T47D (cell line): ENCODE data around the gene CLNK.

Experiments
- DNase-seq, 2 experiments: peaks; one replicate each; pipeline versions ENCODE4 v3.0.0 to v3.0.0-alpha.2; 2011 to 2012; ENCODE audit warnings: low read depth in 1 of 2, low spot score in 1 of 2
- JUND ChIP-seq: IDR thresholded peaks from 2 replicates; pipeline ENCODE4 v1.6.1; 2012; ENCODE audit warnings: low read depth
- in situ Hi-C: cut with HindIII; loops from 2 replicates; pipeline ENCODE4 v1.10.0; 2016; ENCODE audit warnings: low sequenced_read_pairs, low pct_unique_long_range_greater_than_20kb

Gene CLNK

GRCh38 chr4:10664408-10664807 lies 20.2 kb downstream of the CLNK start:
- in situ Hi-C loops: no loop called here
- DNase-seq: no peak
- no peak for TF ChIP-seq JUND

- in situ Hi-C loops: no loop called here
- no peak for DNase-seq
- no peak for TF ChIP-seq JUND
Observed at GRCh38 chr4:10662937-10663336, 21.6 kb downstream of the CLNK start.

GRCh38 chr4:10661047-10661446 lies 23.5 kb downstream of the CLNK start:
- DNase-seq: no peak
- TF ChIP-seq JUND: no peak
- in situ Hi-C loops: no loop called here

- in situ Hi-C loops: no loop called here
- no peak for TF ChIP-seq JUND
- no peak for DNase-seq
Observed at GRCh38 chr4:10659251-10659650, 25.3 kb downstream of the CLNK start.

- DNase-seq: peak in 1 of 2 experiments; percentile 82
- in situ Hi-C loops: no loop called here
- TF ChIP-seq JUND: no peak
Observed at GRCh38 chr4:10656988-10657387, 27.6 kb downstream of the CLNK start.

- no peak for DNase-seq
- no peak for TF ChIP-seq JUND
- in situ Hi-C loops: no loop called here
Observed at GRCh38 chr4:10656420-10656819, 28.1 kb downstream of the CLNK start.

- in situ Hi-C loops: no loop called here
- no peak for DNase-seq
- no peak for TF ChIP-seq JUND
Observed at GRCh38 chr4:10655968-10656367, 28.6 kb downstream of the CLNK start.

GRCh38 chr4:10648479-10648878 lies 36.1 kb downstream of the CLNK start:
- in situ Hi-C loops: no loop called here
- DNase-seq: no peak
- no peak for TF ChIP-seq JUND

- in situ Hi-C loops: no loop called here
- no peak for TF ChIP-seq JUND
- no peak for DNase-seq
Observed at GRCh38 chr4:10647846-10648245, 36.7 kb downstream of the CLNK start.

- no peak for DNase-seq
- no peak for TF ChIP-seq JUND
- in situ Hi-C loops: no loop called here
Observed at GRCh38 chr4:10643600-10644425, 40.8 kb downstream of the CLNK start.

GRCh38 chr4:10640561-10641201 lies 43.9 kb downstream of the CLNK start:
- no peak for DNase-seq
- no peak for TF ChIP-seq JUND
- in situ Hi-C loops: no loop called here

- no peak for TF ChIP-seq JUND
- no peak for DNase-seq
- in situ Hi-C loops: no loop called here
Observed at GRCh38 chr4:10639664-10640063, 44.9 kb downstream of the CLNK start.

- DNase-seq: no peak
- in situ Hi-C loops: no loop called here
- TF ChIP-seq JUND: no peak
Observed at GRCh38 chr4:10639100-10639499, 45.5 kb downstream of the CLNK start.
